ENCODE measurements around the gene WFDC9.
A peak's percentile ranks its signal among the peaks of the same experiment; 100 is the strongest.
"Not testable (repeated sequence)": the region's sequence is repeated elsewhere in the genome, so short reads cannot be mapped to it uniquely, and the experiment has no call there.

The WFDC9 gene

GRCh38 chr20:45631184-45631583, at the start of gene WFDC9:
TSS of gene WFDC9 (minus strand) at chr20:45631284. CDS start at chr20:45610181, 21,103 bp downstream.
- DNase-seq (ENCODE audit: low read depth), result no peak

- DNase-seq (ENCODE audit: low read depth), result no peak
These were observed 48.6 kb upstream of the WFDC9 start for GRCh38 chr20:45679650-45680049.

GRCh38 chr20:45672765-45673164, 41.7 kb upstream of the WFDC9 start:
- no peak for DNase-seq (ENCODE audit: low read depth)

GRCh38 chr20:45670139-45670538, 39.1 kb upstream of the WFDC9 start, which contains the start of gene WFDC11:
TSS of gene WFDC11 (minus strand) at chr20:45670239. CDS start at chr20:45650600, 19,639 bp downstream.
- DNase-seq (ENCODE audit: low read depth), result no peak

GRCh38 chr20:45657038-45657437, 26.0 kb upstream of the WFDC9 start:
- DNase-seq (ENCODE audit: low read depth), result not testable (repeated sequence)

- DNase-seq (ENCODE audit: low read depth), result not testable (repeated sequence)
These were observed 20.6 kb upstream of the WFDC9 start for GRCh38 chr20:45651726-45652125.

- DNase-seq (ENCODE audit: low read depth), result no peak
These were observed 18.3 kb upstream of the WFDC9 start for GRCh38 chr20:45649312-45649863.

- DNase-seq (ENCODE audit: low read depth), result no peak
These were observed 16.5 kb upstream of the WFDC9 start for GRCh38 chr20:45647441-45648050.

- DNase-seq (ENCODE audit: low read depth), result no peak
These were observed 15.8 kb upstream of the WFDC9 start for GRCh38 chr20:45646875-45647274.

- not testable (repeated sequence) for DNase-seq (ENCODE audit: low read depth)
These were observed 14.8 kb upstream of the WFDC9 start for GRCh38 chr20:45645869-45646268.

GRCh38 chr20:45641076-45641475, 10.0 kb upstream of the WFDC9 start:
- DNase-seq (ENCODE audit: low read depth), result not testable (repeated sequence)

- DNase-seq (ENCODE audit: low read depth), result no peak
These were observed 8.6 kb upstream of the WFDC9 start for GRCh38 chr20:45639687-45640086.

GRCh38 chr20:45636513-45636912, 5.4 kb upstream of the WFDC9 start:
- DNase-seq (ENCODE audit: low read depth), result no peak

GRCh38 chr20:45630371-45630770, 713 bp downstream of the WFDC9 start:
- no peak for DNase-seq (ENCODE audit: low read depth)

GRCh38 chr20:45629496-45630100, 1.5 kb downstream of the WFDC9 start, which contains the start of gene WFDC10A:
TSS of gene WFDC10A (plus strand) at chr20:45629739. CDS start at chr20:45629814, 75 bp downstream.
- DNase-seq (ENCODE audit: low read depth), result no peak

- no peak for DNase-seq (ENCODE audit: low read depth)
These were observed 4.5 kb downstream of the WFDC9 start for GRCh38 chr20:45626540-45626939.

- no peak for DNase-seq (ENCODE audit: low read depth)
These were observed 9.5 kb downstream of the WFDC9 start for GRCh38 chr20:45621593-45621992.

- no peak for DNase-seq (ENCODE audit: low read depth)
These were observed 13.5 kb downstream of the WFDC9 start for GRCh38 chr20:45617591-45617990.

GRCh38 chr20:45612314-45612713, 18.8 kb downstream of the WFDC9 start:
- no peak for DNase-seq (ENCODE audit: low read depth)

- peak; percentile 27 for DNase-seq (ENCODE audit: low read depth)
These were observed 20.0 kb downstream of the WFDC9 start for GRCh38 chr20:45611054-45611453.

- no peak for DNase-seq (ENCODE audit: low read depth)
These were observed 23.3 kb downstream of the WFDC9 start for GRCh38 chr20:45607810-45608209.

- no peak for DNase-seq (ENCODE audit: low read depth)
These were observed 35.8 kb downstream of the WFDC9 start for GRCh38 chr20:45595235-45595634.

GRCh38 chr20:45593498-45593897, 37.6 kb downstream of the WFDC9 start:
- DNase-seq (ENCODE audit: low read depth), result no peak
